RKO (cell line): ENCODE data around the gene CAP1.

ENCODE experiments used
- DNase-seq: peaks from one replicate; pipeline ENCODE4 v3.0.0-alpha.2; 2016; ENCODE audit warnings: low spot score

CAP1 gene

GRCh38 chr1:40096646-40096976 is 56.1 kb downstream of the CAP1 start:
- no peak for DNase-seq

- peak; percentile 78 for DNase-seq
These were observed 56.7 kb downstream of the CAP1 start, which contains the start of gene PPT1 for GRCh38 chr1:40096977-40097782. TSS of gene PPT1 (minus strand) at chr1:40097252. CDS start at chr1:40097238, 14 bp downstream.

GRCh38 chr1:40102038-40102437 is 61.5 kb downstream of the CAP1 start:
- no peak for DNase-seq

- no peak for DNase-seq
These were observed 62.4 kb downstream of the CAP1 start for GRCh38 chr1:40102896-40103295.

GRCh38 chr1:40105028-40105427 is 64.5 kb downstream of the CAP1 start:
- DNase-seq: no peak

GRCh38 chr1:40107290-40107959 is 66.9 kb downstream of the CAP1 start:
- DNase-seq: no peak

GRCh38 chr1:40110389-40110788 is 69.9 kb downstream of the CAP1 start:
- DNase-seq: no peak

GRCh38 chr1:40114400-40114799 is 73.9 kb downstream of the CAP1 start:
- DNase-seq: no peak

GRCh38 chr1:40120128-40120527 is 79.6 kb downstream of the CAP1 start:
- DNase-seq: no peak
